SIG-M5 (cell line): Measurements from ENCODE around the gene USP47.

Experiments used
- DNase-seq: peaks from one replicate; lab custom pipeline; 2025; lab: John Stamatoyannopoulos, UW

The USP47 gene

GRCh38 chr11:11942668-11943067, 100.9 kb downstream of the USP47 start:
- no peak for DNase-seq

- no peak for DNase-seq
Observed at GRCh38 chr11:11944444-11944843, 102.7 kb downstream of the USP47 start.

- no peak for DNase-seq
Observed at GRCh38 chr11:11946180-11946579, 104.4 kb downstream of the USP47 start.

GRCh38 chr11:11946878-11947277, 105.1 kb downstream of the USP47 start:
- no peak for DNase-seq

GRCh38 chr11:11947825-11948224, 106.1 kb downstream of the USP47 start:
- no peak for DNase-seq

- no peak for DNase-seq
Observed at GRCh38 chr11:11948242-11948947, 106.6 kb downstream of the USP47 start.

GRCh38 chr11:11949482-11949881, 107.7 kb downstream of the USP47 start:
- no peak for DNase-seq

- no peak for DNase-seq
Observed at GRCh38 chr11:11952036-11952435, 110.3 kb downstream of the USP47 start.

- no peak for DNase-seq
Observed at GRCh38 chr11:11956006-11956405, 114.2 kb downstream of the USP47 start.

GRCh38 chr11:11958403-11959231, 116.8 kb downstream of the USP47 start:
- no peak for DNase-seq

GRCh38 chr11:11959601-11960000, 117.8 kb downstream of the USP47 start:
- DNase-seq, result no peak

GRCh38 chr11:11960687-11961086, 118.9 kb downstream of the USP47 start:
- DNase-seq, result no peak

GRCh38 chr11:11961399-11962028, 119.7 kb downstream of the USP47 start:
- DNase-seq, result no peak

- DNase-seq, result no peak
Observed at GRCh38 chr11:11963067-11963466, 121.3 kb downstream of the USP47 start.

GRCh38 chr11:11963842-11964773, 122.3 kb downstream of the USP47 start:
- DNase-seq, result no peak

GRCh38 chr11:11964774-11965150, 123.0 kb downstream of the USP47 start:
- DNase-seq, result no peak

GRCh38 chr11:11965192-11965591, 123.4 kb downstream of the USP47 start:
- DNase-seq, result no peak

GRCh38 chr11:11965656-11966353, 124.0 kb downstream of the USP47 start:
- no peak for DNase-seq

GRCh38 chr11:11966354-11966741, 124.6 kb downstream of the USP47 start:
- no peak for DNase-seq

GRCh38 chr11:11966826-11967668, 125.3 kb downstream of the USP47 start:
- DNase-seq, result no peak
